VCaP (cell line): ENCODE data around the gene PTDSS2.
"Not testable (repeated sequence)": the region's sequence is repeated elsewhere in the genome, so short reads cannot be mapped to it uniquely, and the experiment has no call there.

Source experiments
- H3K27ac ChIP-seq: fragments of 450-650 bp; 2 replicates; pipeline ENCODE4 v1.5.1; 2017
- CTCF ChIP-seq: fragments of 450-650 bp; conservative IDR thresholded peaks from 2 replicates; pipeline ENCODE4 v1.5.1; 2017; ENCODE audit warnings: mild to moderate bottlenecking, moderate library complexity

PTDSS2 gene

DNA sequence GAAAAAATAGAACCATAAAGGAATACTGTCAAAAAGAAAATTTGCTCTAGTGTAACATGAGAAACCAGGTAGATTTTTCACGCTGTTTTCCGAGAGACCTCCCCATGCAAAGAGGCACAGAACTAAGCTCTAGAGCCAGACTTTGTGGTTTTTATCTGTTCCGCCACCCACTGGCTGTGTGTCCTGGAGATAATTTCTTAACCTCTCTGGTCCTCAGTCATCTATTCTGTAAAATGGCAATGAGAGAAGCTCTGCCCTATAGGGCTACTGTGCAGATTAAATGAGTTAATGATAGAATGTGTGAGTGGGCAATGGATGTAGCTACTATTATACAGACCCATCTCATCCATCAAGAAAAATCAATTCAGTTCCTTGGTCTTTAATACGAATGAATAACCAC lies 25.8 kb upstream of the PTDSS2 start:
- H3K27ac ChIP-seq = no peak overlapping the region
- TF ChIP-seq CTCF = no peak

DNA sequence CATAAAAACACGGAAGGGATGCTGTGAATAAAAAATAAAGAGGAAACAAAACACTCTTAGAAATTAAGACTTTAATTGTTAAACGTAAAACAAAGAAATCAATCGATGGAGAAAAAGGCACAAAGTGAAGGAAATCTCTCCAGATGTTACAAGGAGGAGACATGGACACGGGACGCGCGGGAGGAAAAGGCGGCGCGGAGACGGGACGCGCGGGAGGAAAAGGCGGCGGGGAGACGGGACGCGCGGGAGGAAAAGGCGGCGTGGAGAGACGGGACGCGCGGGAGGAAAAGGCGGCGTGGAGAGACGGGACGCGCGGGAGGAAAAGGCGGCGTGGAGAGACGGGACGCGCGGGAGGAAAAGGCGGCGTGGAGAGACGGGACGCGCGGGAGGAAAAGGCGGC lies 25.3 kb upstream of the PTDSS2 start:
- H3K27ac ChIP-seq = not testable (repeated sequence)

DNA sequence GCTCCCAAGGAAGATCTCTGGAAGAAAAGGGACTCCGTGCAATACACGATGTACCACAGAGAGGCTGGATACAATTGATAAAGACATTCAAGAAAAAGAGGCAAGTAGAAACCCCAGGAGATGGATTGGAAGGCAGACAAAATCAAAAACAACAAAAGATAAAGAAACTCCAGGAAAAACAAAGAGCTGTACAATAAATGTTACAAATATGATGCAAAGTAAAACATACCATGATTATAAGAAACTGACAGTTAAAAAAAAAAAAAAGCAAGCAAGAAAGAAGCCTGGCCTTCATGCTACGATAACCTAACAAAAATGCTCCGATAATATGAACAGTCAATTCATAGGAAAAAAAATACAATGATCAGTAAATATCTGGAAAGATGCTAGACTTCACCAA lies 24.8 kb upstream of the PTDSS2 start:
- H3K27ac ChIP-seq = no peak overlapping the region
- no peak for TF ChIP-seq CTCF

DNA sequence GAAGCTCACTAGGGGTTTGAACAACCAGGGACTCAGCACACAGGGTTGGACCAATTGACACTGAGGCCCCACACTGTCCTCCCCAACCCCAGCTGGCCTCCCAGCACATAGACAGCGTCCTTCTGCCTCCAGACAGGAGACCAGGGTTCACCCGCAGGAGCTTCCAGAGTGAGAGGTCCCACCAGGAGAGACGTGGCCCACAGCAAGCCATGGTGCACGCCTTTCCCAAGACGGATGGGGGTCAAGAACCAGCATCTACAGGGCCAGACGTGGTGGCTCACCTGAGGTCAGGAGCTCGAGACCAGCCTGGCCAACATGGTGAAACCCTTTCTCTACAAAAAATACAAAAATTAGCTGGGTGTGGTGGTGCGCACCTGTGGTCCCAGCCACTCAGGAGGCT lies 23.2 kb upstream of the PTDSS2 start:
- no peak overlapping the region for H3K27ac ChIP-seq
- TF ChIP-seq CTCF = no peak

DNA sequence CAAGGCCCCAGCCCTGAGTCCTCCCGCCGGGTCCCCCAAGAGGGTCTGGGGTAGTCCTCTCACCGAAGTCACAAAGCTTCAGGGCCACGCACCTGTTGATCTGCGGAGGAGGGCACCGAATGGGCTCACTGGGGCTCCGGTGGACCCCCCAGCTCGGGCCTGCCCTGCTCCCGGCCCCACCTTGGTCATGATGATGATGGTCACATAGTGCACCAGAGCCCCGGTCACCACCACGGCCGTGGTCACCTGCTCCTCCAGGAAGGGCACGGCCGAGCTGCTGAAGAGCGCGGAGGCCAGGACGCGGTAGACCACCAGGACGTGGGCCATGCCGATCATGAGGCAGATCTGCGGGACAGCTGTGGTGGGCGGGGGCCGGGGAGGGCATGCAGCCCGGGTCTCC lies 21.8 kb upstream of the PTDSS2 start:
- H3K27ac ChIP-seq = no peak overlapping the region
- no peak for TF ChIP-seq CTCF

DNA sequence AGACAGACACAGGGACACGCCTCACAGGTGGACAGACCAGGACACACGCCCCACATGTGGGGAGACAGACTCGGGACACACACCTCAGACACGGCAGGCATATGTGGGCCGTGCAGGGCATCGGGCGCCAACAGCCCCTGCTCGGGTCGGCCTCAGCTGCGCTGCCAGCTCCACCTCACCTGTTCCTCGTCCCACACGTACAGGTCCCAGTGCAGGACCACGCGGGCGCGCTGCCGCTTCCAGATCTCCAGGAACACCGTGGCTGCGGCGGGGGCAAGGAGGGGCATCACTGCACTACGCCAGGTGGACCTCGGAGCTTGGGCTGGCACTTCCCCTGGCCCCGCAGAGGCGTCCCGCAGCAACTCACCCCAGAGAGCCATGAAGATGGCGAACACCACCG lies 20.7 kb upstream of the PTDSS2 start:
- no peak for TF ChIP-seq CTCF
- no peak overlapping the region for H3K27ac ChIP-seq

DNA sequence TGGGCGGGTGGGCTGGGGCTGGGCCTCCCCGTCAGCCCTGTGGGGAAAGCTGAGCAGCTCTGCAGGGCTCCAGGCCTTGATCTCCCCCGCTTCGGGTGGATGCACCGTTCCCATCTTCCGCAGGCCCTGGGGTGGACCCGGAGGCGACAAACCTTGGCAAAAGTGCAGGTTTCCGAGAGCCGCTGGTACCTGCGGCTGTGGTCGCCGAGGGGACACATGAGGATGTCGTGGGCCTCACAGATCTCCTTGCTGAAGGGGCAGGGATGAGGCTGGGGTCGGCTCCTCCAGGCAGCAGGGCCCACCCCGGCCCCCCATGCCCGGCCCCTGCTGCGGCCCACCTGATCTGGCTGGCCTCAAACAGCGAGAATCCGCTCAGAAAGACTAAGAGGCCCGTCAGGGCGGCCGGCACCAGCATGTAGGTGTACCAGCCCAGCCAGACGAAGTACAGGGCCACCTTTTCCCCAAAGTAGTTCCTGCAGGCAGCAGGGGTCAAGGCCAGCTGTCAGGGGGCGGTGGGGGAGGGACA lies 20.1 kb upstream of the PTDSS2 start:
- TF ChIP-seq CTCF = no peak
- no peak overlapping the region for H3K27ac ChIP-seq

DNA sequence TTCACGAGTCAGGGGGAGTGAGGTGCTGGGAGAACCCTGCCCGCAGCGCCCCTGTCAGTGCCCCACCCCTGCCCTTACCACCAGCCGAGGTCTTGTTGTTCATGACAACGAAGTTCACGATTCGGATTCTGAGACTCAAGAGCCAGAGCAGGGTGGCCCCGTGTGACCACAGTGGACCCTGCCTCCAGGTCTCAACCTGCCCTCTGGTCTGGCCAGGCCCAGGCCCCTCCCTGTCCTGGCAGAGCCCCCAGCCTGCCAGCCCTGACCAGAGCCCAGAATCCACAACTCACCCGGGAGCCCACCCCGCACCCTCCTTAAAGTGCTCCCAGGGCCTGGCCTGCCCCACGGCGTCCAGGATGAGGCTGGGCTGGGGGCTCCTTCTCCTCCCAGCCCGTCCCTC lies 18.2 kb upstream of the PTDSS2 start:
- no peak overlapping the region for H3K27ac ChIP-seq
- no peak for TF ChIP-seq CTCF
